ENCODE measurements around the gene ZDHHC16. TPM values are rescaled to one million over a fixed set of nuclear protein-coding genes. Genes with fewer than 3 reads are reported as not detected.
"Not testable (repeated sequence)": the region's sequence is repeated elsewhere in the genome, so short reads cannot be mapped to it uniquely, and the experiment has no call there.

Gene ZDHHC16
- total RNA-seq, 1 donor from 2014 or later = 53.7 TPM

DNA sequence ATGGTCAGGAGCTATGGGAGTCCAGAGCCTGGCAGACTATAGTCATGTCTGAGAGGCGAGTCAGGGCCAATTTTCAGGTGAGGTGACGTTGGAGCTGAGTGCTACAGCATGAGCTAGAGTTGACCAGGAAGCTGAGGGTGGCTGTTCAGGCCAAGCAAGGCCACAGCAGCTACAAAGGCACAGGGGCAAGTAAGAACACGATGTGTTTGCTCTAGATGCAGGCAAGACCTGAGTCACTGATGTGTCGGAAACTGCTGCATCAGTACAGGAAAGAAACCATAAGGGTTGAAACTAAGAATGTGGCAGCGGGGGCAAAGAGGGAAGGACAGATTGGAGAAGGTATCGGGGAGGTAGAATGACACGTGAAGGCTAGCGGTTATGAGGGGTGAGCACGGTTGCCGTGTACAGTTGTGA is 33.1 kb upstream of the ZDHHC16 start:
- peaks cover 26% of the 10 kb centered on the region for H3K4me1 Mint-ChIP-seq (ENCODE audit: unreplicated experiment)
- TF ChIP-seq, protein P1, sequence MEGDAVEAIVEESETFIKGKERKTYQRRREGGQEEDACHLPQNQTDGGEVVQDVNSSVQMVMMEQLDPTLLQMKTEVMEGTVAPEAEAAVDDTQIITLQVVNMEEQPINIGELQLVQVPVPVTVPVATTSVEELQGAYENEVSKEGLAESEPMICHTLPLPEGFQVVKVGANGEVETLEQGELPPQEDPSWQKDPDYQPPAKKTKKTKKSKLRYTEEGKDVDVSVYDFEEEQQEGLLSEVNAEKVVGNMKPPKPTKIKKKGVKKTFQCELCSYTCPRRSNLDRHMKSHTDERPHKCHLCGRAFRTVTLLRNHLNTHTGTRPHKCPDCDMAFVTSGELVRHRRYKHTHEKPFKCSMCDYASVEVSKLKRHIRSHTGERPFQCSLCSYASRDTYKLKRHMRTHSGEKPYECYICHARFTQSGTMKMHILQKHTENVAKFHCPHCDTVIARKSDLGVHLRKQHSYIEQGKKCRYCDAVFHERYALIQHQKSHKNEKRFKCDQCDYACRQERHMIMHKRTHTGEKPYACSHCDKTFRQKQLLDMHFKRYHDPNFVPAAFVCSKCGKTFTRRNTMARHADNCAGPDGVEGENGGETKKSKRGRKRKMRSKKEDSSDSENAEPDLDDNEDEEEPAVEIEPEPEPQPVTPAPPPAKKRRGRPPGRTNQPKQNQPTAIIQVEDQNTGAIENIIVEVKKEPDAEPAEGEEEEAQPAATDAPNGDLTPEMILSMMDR (conservative IDR thresholded peaks at IDR 0.05) = no peak
- peak overlapping the region; percentile 64 for H3K27ac Mint-ChIP-seq
- no peaks in the 10 kb centered on the region for H3K36me3 Mint-ChIP-seq
- peak overlapping the region; percentile 13 for H3K4me3 Mint-ChIP-seq
- DNase-seq (ENCODE audit: extremely low spot score, unreplicated experiment) = no peak
- no peaks in the 10 kb centered on the region for H3K27me3 Mint-ChIP-seq
- H3K9me3 Mint-ChIP-seq = no peaks in the 10 kb centered on the region

DNA sequence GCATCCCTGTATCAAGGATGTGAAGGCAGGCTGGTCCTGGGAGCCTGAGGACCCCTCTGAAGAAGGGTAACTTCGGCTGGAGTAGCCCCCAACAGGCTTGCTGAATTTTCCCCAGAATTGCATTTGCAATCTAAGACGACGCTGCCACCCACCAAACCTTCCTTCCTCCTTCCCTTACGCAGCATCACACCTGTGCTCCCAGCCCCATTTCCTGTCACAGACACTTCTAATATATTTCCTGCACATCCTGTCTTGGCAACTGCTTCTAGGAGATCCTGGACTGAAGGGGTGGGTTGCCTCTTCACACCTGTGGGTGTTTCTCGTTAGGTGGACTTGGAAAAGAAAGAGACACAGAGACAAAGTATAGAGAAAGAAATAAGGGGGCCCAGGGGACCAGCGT is 29.4 kb upstream of the ZDHHC16 start:
- Mint-ChIP-seq H3K27me3 (no peaks in the 10 kb centered on the region), H3K4me1 (ENCODE audit: unreplicated experiment) (peaks cover 36% of the 10 kb centered on the region), H3K9me3 (no peaks in the 10 kb centered on the region), H3K4me3 (no peak overlapping the region), H3K36me3 (no peaks in the 10 kb centered on the region), H3K27ac (no peak overlapping the region)
- TF ChIP-seq, protein P1 (conservative IDR thresholded peaks at IDR 0.05) = no peak
- no peak for DNase-seq (ENCODE audit: extremely low spot score, unreplicated experiment)

DNA sequence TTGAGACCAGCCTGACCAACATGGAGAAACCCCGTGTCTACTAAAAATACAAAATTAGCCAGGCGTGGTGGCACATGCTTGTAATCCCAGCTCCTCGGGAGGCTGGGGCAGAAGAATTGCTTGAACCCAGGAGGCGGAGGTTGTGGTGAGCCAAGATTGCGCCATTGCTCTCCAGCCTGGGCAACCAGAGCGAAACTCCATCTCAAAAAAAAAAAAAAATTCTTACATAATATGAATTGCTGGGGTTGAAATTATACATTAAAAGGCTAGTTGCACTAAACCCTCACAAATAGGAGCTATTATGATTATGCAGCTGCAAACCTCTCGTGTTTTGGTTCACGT is 22.2 kb upstream of the ZDHHC16 start:
- DNase-seq (ENCODE audit: extremely low spot score, unreplicated experiment); H3K27ac Mint-ChIP-seq; H3K9me3 Mint-ChIP-seq; H3K36me3 Mint-ChIP-seq; H3K27me3 Mint-ChIP-seq: not testable (repeated sequence)
- H3K4me1 Mint-ChIP-seq (ENCODE audit: unreplicated experiment) = peaks cover 19% of the 10 kb centered on the region
- H3K4me3 Mint-ChIP-seq = peak overlapping the region; percentile 49

GRCh38 chr10:97425964-97426775 is 19.8 kb upstream of the ZDHHC16 start, which contains the start of gene PGAM1:
Gene PGAM1, plus strand, starts transcription at chr10:97426191. Its CDS starts 117 bp downstream, at chr10:97426308.
- H3K27me3 Mint-ChIP-seq = no peaks in the 10 kb centered on the region
- peak; percentile 99 for DNase-seq (ENCODE audit: extremely low spot score, unreplicated experiment)
- TF ChIP-seq, protein P1 (conservative IDR thresholded peaks at IDR 0.05) = peak; percentile 68
- H3K4me3 Mint-ChIP-seq = peak within 1 kb of the TSS; percentile 94
- H3K36me3 Mint-ChIP-seq = peaks cover 5% of the 10 kb centered on the region
- peaks cover 12% of the 10 kb centered on the region for H3K4me1 Mint-ChIP-seq (ENCODE audit: unreplicated experiment)
- H3K27ac Mint-ChIP-seq = peak within 1 kb of the TSS; percentile 91
- H3K9me3 Mint-ChIP-seq = no peaks in the 10 kb centered on the region

GRCh38 chr10:97426776-97427570 is 19.0 kb upstream of the ZDHHC16 start:
- no peak for DNase-seq (ENCODE audit: extremely low spot score, unreplicated experiment)
- Mint-ChIP-seq H3K4me3 (peak overlapping the region; percentile 94), H3K27me3 (no peaks in the 10 kb centered on the region), H3K9me3 (no peaks in the 10 kb centered on the region), H3K27ac (peak overlapping the region; percentile 87), H3K36me3 (peaks cover 6% of the 10 kb centered on the region), H3K4me1 (ENCODE audit: unreplicated experiment) (peaks cover 12% of the 10 kb centered on the region)
- TF ChIP-seq, protein P1 (conservative IDR thresholded peaks at IDR 0.05) = no peak
